Keratinocyte (primary cell): ENCODE results near the gene CXCL14.

Source experiments
- EZH2 ChIP-seq: IDR thresholded peaks from one replicate; pipeline ENCODE4 v1.6.1; 2012; ENCODE audit warnings: inconsistent platforms, mild to moderate bottlenecking, low read length, moderate library complexity
- TF ChIP-seq, protein P1 (sequence below), 3 experiments: IDR thresholded peaks in 1 of 3; conservative IDR thresholded peaks in 1 of 3; optimal IDR thresholded peaks in 1 of 3; 2 replicates in 2 of 3; 3 replicates in 1 of 3; pipeline versions ENCODE3 to v1.5.1; 2011; ENCODE audit warnings: low read length in 3 of 3, mild to moderate bottlenecking in 3 of 3, moderate library complexity in 2 of 3, control low read depth in 1 of 3, inconsistent platforms in 1 of 3; ENCODE audit not compliant: insufficient read depth in 2 of 3; ENCODE audit errors: extremely low read depth in 1 of 3

DNA sequence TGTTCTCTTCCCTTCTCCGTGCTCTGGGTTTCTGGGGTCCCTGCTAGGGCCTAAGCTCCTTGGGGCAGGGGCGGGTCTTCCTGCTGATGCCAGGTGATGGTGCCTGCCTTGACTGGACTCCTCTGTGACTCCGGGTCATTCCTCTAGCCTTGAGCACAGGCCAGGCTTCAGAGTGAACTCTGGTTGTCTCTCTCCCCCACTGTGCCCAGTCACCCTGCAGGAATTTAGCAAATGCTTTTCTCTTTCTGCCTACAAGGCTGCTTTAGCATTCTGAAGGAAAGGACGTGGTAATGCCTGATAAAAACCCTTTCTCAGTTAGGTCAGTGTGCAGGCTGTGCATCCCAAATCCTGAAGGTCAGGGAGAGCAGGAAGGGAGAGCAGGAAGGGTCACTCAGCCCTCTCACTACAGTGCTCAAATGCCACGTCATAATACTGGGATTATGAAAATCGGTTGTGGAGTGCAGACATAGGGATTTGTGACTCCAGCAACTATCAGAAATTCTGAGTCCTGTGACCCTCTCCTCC, 2.7 kb downstream of the CXCL14 start:
- TF ChIP-seq, protein P1, sequence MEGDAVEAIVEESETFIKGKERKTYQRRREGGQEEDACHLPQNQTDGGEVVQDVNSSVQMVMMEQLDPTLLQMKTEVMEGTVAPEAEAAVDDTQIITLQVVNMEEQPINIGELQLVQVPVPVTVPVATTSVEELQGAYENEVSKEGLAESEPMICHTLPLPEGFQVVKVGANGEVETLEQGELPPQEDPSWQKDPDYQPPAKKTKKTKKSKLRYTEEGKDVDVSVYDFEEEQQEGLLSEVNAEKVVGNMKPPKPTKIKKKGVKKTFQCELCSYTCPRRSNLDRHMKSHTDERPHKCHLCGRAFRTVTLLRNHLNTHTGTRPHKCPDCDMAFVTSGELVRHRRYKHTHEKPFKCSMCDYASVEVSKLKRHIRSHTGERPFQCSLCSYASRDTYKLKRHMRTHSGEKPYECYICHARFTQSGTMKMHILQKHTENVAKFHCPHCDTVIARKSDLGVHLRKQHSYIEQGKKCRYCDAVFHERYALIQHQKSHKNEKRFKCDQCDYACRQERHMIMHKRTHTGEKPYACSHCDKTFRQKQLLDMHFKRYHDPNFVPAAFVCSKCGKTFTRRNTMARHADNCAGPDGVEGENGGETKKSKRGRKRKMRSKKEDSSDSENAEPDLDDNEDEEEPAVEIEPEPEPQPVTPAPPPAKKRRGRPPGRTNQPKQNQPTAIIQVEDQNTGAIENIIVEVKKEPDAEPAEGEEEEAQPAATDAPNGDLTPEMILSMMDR (optimal IDR thresholded peaks at IDR 0.05 in 1 of 3, IDR thresholded peaks at IDR 0.05 in 1 of 3, conservative IDR thresholded peaks at IDR 0.05 in 1 of 3; ENCODE audit: extremely low read depth in 1 of 3, insufficient read depth in 2 of 3, low read length in 3 of 3), result no peak
- no peak for TF ChIP-seq EZH2
